H1 (cell line): Measurements from ENCODE around the gene PLEKHA1.

Experiments
- CEBPB ChIP-seq: IDR thresholded peaks from 2 replicates; pipeline ENCODE4 v1.6.1; 2012; ENCODE audit warnings: low read depth, low read length
- CREB1 ChIP-seq: IDR thresholded peaks from 2 replicates; pipeline ENCODE4 v1.6.1; 2012; ENCODE audit warnings: inconsistent platforms
- CTCF ChIP-seq, 3 experiments: IDR thresholded peaks; 1 replicate in 2 of 3; 2 replicates in 1 of 3; pipeline versions ENCODE4 v1.5.1 to v1.6.1; 2011; ENCODE audit warnings: low read length in 3 of 3, mild to moderate bottlenecking in 3 of 3, inconsistent platforms in 2 of 3, low read depth in 1 of 3, moderate library complexity in 1 of 3; ENCODE audit not compliant: insufficient read depth in 1 of 3; ENCODE audit errors: control extremely low read depth in 1 of 3
- EP300 ChIP-seq, 2 experiments: IDR thresholded peaks; 1 replicate in 1 of 2; 2 replicates in 1 of 2; pipeline ENCODE4 v1.6.1; 2011 to 2012; ENCODE audit warnings: low read depth in 2 of 2, low read length in 2 of 2, mild to moderate bottlenecking in 2 of 2, borderline replicate concordance in 1 of 2, inconsistent platforms in 1 of 2, moderate library complexity in 1 of 2
- HDAC2 ChIP-seq, 2 experiments: fragments of 300-600 bp in 1 of 2; sonication (generic) in 1 of 2; IDR thresholded peaks; 2 replicates each; pipeline ENCODE4 v1.6.1; 2011 to 2012; ENCODE audit warnings: low read depth in 2 of 2, low read length in 2 of 2, mild to moderate bottlenecking in 2 of 2, moderate library complexity in 2 of 2, borderline replicate concordance in 1 of 2, inconsistent platforms in 1 of 2
- JUND ChIP-seq: IDR thresholded peaks from 2 replicates; pipeline ENCODE4 v1.6.1; 2011; ENCODE audit warnings: mild to moderate bottlenecking, improper control_type of control experiment, low read length
- KDM1A ChIP-seq: fragments of 200-600, 300-600 bp; sonication (generic); IDR thresholded peaks from 2 replicates; pipeline ENCODE4 v1.7.1; 2016; ENCODE audit warnings: mild to moderate bottlenecking, low read length, borderline replicate concordance
- POLR2A ChIP-seq, 2 experiments: IDR thresholded peaks; 1 replicate in 1 of 2; 2 replicates in 1 of 2; pipeline ENCODE4 v1.6.1; 2011; ENCODE audit warnings: low read depth in 2 of 2, low read length in 2 of 2, mild to moderate bottlenecking in 2 of 2; ENCODE audit errors: control extremely low read depth in 1 of 2
- POLR2AphosphoS5 ChIP-seq: IDR thresholded peaks from 2 replicates; pipeline ENCODE4 v1.6.1; 2011; ENCODE audit warnings: low read depth, low read length
- RAD21 ChIP-seq, 2 experiments: IDR thresholded peaks in 1 of 2; conservative IDR thresholded peaks in 1 of 2; 2 replicates each; pipeline ENCODE4 v1.6.1; 2011; ENCODE audit warnings: low read depth in 2 of 2, low read length in 2 of 2, improper control_type of control experiment in 1 of 2, inconsistent platforms in 1 of 2, mild to moderate bottlenecking in 1 of 2, moderate library complexity in 1 of 2
- SIN3A ChIP-seq, 2 experiments: IDR thresholded peaks in 1 of 2; conservative IDR thresholded peaks in 1 of 2; 2 replicates each; pipeline ENCODE4 v1.6.1; 2011 to 2012; ENCODE audit warnings: low read length in 2 of 2, improper control_type of control experiment in 1 of 2, low read depth in 1 of 2, mild to moderate bottlenecking in 1 of 2
- SP1 ChIP-seq: IDR thresholded peaks from 2 replicates; pipeline ENCODE4 v1.6.1; 2011; ENCODE audit warnings: low read depth, low read length
- YY1 ChIP-seq: IDR thresholded peaks from 2 replicates; pipeline ENCODE4 v1.6.1; 2011; ENCODE audit warnings: low read depth, mild to moderate bottlenecking, low read length

GRCh38 chr10:122417667-122418066, 43.2 kb downstream of the PLEKHA1 start:
- no peak for TF ChIP-seq POLR2A (IDR thresholded peaks at IDR 0.05; ENCODE audit: control extremely low read depth in 1 of 2, low read depth in 2 of 2, low read length in 2 of 2)
- TF ChIP-seq CTCF (IDR thresholded peaks at IDR 0.05; ENCODE audit: control extremely low read depth in 1 of 3, insufficient read depth in 1 of 3, low read depth in 1 of 3, low read length in 3 of 3) = no peak
- no peak for TF ChIP-seq CREB1
- no peak for TF ChIP-seq KDM1A
- no peak for TF ChIP-seq POLR2AphosphoS5
- no peak for TF ChIP-seq RAD21 (IDR thresholded peaks at IDR 0.05 in 1 of 2, conservative IDR thresholded peaks at IDR 0.05 in 1 of 2; ENCODE audit: low read depth in 2 of 2, low read length in 2 of 2)
- TF ChIP-seq YY1 = no peak
- no peak for TF ChIP-seq EP300 (IDR thresholded peaks at IDR 0.05; ENCODE audit: borderline replicate concordance in 1 of 2, low read depth in 2 of 2, low read length in 2 of 2)
- no peak for TF ChIP-seq CEBPB
- no peak for TF ChIP-seq SP1
- no peak for TF ChIP-seq JUND
- TF ChIP-seq SIN3A (conservative IDR thresholded peaks at IDR 0.05 in 1 of 2, IDR thresholded peaks at IDR 0.05 in 1 of 2; ENCODE audit: low read depth in 1 of 2, low read length in 2 of 2) = no peak
- TF ChIP-seq HDAC2 (IDR thresholded peaks at IDR 0.05; ENCODE audit: borderline replicate concordance in 1 of 2, low read depth in 2 of 2, low read length in 2 of 2) = no peak
